KMS-11 (cell line): ENCODE data around the gene TBC1D14.

Experiments
- H2AFZ ChIP-seq: fragments of 200-600 bp; sonication (generic); 2 replicates; pipeline ENCODE4 v1.6.1; 2016; ENCODE audit warnings: antibody characterized with exemption, mixed run types, low read depth
- H3K27ac ChIP-seq: fragments of 200-600 bp; sonication (generic); 2 replicates; pipeline ENCODE4 v1.6.1; 2016; ENCODE audit warnings: mild to moderate bottlenecking, mixed run types
- H3K27me3 ChIP-seq: fragments of 200-600 bp; sonication (generic); 2 replicates; pipeline ENCODE4 v1.6.1; 2017; ENCODE audit warnings: mild to moderate bottlenecking, low read depth, mixed run types, moderate library complexity; ENCODE audit not compliant: insufficient read depth
- H3K36me3 ChIP-seq: fragments of 200-600 bp; sonication (generic); 2 replicates; pipeline ENCODE4 v1.6.1; 2017; ENCODE audit warnings: mild to moderate bottlenecking, mixed run types; ENCODE audit not compliant: insufficient read depth
- H3K4me1 ChIP-seq: fragments of 200-600 bp; sonication (generic); 2 replicates; pipeline ENCODE4 v1.6.1; 2016; ENCODE audit warnings: mild to moderate bottlenecking, low read depth, mixed run types; ENCODE audit not compliant: poor library complexity, severe bottlenecking
- H3K4me2 ChIP-seq: fragments of 200-600 bp; sonication (generic); 2 replicates; pipeline ENCODE4 v1.7.0; 2016; ENCODE audit warnings: mild to moderate bottlenecking, mixed run types
- H3K4me3 ChIP-seq: fragments of 200-600 bp; sonication (generic); IDR thresholded peaks from 2 replicates; pipeline ENCODE4 v1.6.1; 2017; ENCODE audit warnings: low read depth, low read length, mixed read lengths; ENCODE audit not compliant: insufficient read depth
- H3K79me2 ChIP-seq: fragments of 200-600 bp; sonication (generic); 2 replicates; pipeline ENCODE4 v1.6.1; 2016; ENCODE audit warnings: low read depth, mixed run types; ENCODE audit not compliant: insufficient read depth
- H3K9ac ChIP-seq: fragments of 200-600 bp; sonication (generic); 2 replicates; pipeline ENCODE4 v1.6.1; 2016; ENCODE audit warnings: mild to moderate bottlenecking, mixed run types
- H4K20me1 ChIP-seq: fragments of 200-600 bp; sonication (generic); 2 replicates; pipeline ENCODE4 v1.6.1; 2016; ENCODE audit warnings: mild to moderate bottlenecking, mixed run types; ENCODE audit not compliant: insufficient read depth
- CTCF ChIP-seq: fragments of 200-600 bp; sonication (generic); conservative IDR thresholded peaks from 2 replicates; pipeline ENCODE4 v1.6.1; 2017; ENCODE audit warnings: low read depth, mild to moderate bottlenecking, antibody characterized with exemption, low read length, moderate library complexity, mixed read lengths

TBC1D14 gene

GRCh38 chr4:6909113-6909969 is at the start of gene TBC1D14:
TBC1D14 (plus strand) TSS chr4:6909826; CDS start chr4:6923390, 13,564 bp downstream.
- Histone ChIP-seq H3K36me3 (no peaks in the 10 kb centered on the region), H3K4me3 (no peak within 1 kb of the TSS), H3K4me1 (peaks cover 7% of the 10 kb centered on the region), H3K79me2 (no peaks in the 10 kb centered on the region), H3K4me2 (peak within 1 kb of the TSS; percentile 81), H4K20me1 (no peaks in the 10 kb centered on the region), H3K27me3 (no peaks in the 10 kb centered on the region), H2AFZ (peak within 1 kb of the TSS; percentile 64; the same call in 1 of the 2 replicates), H3K27ac (peak within 1 kb of the TSS; percentile 83), H3K9ac (peak within 1 kb of the TSS; percentile 88)
- TF ChIP-seq CTCF: no peak

DNA sequence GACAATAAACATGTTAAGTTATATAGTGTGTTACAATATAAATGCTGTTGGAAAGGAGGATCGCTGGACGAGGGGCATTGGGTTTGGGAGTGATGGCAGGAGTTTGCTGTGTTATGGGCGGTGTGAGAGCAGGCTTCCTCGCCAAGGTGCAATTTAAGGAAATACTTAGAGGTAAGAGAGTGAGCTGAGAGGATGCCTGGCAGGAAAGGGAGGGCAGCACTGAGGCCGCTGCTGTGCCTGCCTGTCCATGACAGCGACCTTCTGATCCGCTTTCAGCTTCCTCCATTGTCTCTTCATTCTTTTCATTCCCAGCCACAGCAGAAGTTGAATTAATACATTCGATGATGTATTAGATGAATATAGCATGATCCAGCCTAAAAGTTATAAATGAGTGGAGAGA is 41.2 kb upstream of the TBC1D14 start:
- no peaks in the 10 kb centered on the region for H4K20me1 ChIP-seq
- H3K4me1 ChIP-seq: no peaks in the 10 kb centered on the region
- no peak overlapping the region for H3K9ac ChIP-seq
- no peak for TF ChIP-seq CTCF
- H3K4me3 ChIP-seq: no peak overlapping the region
- no peaks in the 10 kb centered on the region for H3K36me3 ChIP-seq
- H2AFZ ChIP-seq: no peak overlapping the region
- no peak overlapping the region for H3K4me2 ChIP-seq
- no peaks in the 10 kb centered on the region for H3K27me3 ChIP-seq
- H3K27ac ChIP-seq: no peak overlapping the region
- no peaks in the 10 kb centered on the region for H3K79me2 ChIP-seq

GRCh38 chr4:6869944-6870343 is 39.7 kb upstream of the TBC1D14 start:
- Histone ChIP-seq H3K4me3 (no peak overlapping the region), H3K4me2 (no peak overlapping the region), H3K36me3 (no peaks in the 10 kb centered on the region), H3K27me3 (no peaks in the 10 kb centered on the region), H4K20me1 (no peaks in the 10 kb centered on the region), H2AFZ (no peak overlapping the region), H3K9ac (no peak overlapping the region), H3K4me1 (no peaks in the 10 kb centered on the region), H3K27ac (no peak overlapping the region), H3K79me2 (no peaks in the 10 kb centered on the region)
- TF ChIP-seq CTCF: no peak

DNA sequence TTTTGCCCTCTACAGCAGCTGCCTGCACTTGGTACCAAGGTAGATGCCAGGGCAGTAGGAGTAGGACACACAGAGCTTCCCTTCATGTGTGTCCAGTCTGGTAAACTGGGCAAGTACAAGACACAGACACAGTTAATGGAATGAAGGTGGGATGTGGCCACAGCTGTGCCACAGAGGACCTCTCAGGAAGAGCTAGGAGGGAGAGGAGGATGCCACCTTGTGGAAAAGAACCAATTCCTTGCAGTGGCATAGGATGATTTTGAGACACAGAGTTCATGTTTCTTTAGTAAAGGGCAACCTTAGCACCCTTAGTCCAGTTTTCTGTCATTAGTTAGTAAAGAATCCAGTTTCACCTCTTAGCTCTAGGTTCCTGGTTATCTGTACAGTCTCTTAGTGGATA is 36.3 kb upstream of the TBC1D14 start:
- no peaks in the 10 kb centered on the region for H3K36me3 ChIP-seq
- H3K4me2 ChIP-seq: no peak overlapping the region
- H3K4me3 ChIP-seq: no peak overlapping the region
- no peak overlapping the region for H3K27ac ChIP-seq
- H4K20me1 ChIP-seq: no peaks in the 10 kb centered on the region
- H3K9ac ChIP-seq: no peak overlapping the region
- no peak for TF ChIP-seq CTCF
- no peak overlapping the region for H2AFZ ChIP-seq
- no peaks in the 10 kb centered on the region for H3K27me3 ChIP-seq
- no peaks in the 10 kb centered on the region for H3K79me2 ChIP-seq
- no peaks in the 10 kb centered on the region for H3K4me1 ChIP-seq
